GM23338 (cell line): Measurements from ENCODE around the gene RAB3B. TPM values are rescaled to one million over a fixed set of nuclear protein-coding genes. Genes with fewer than 3 reads are reported as not detected.

Experiments used
- ATAC-seq: fragments of 200-7000 bp; cut with Tn5 transposase; 3 replicates; pipeline ENCODE4 v1.9.1; 2020
- DNase-seq: peaks from one replicate; pipeline ENCODE4 v3.0.0-alpha.2; 2015; ENCODE audit warnings: low spot score
- H2AFZ ChIP-seq: fragments of 200-600 bp; sonication (generic); 2 replicates; pipeline ENCODE4 v1.8.0; 2016; ENCODE audit warnings: antibody characterized with exemption, mild to moderate bottlenecking, moderate library complexity
- H3F3A ChIP-seq: fragments of 200-600 bp; sonication (generic); replicated peaks from 2 replicates; pipeline ENCODE4 v1.8.0; 2017; ENCODE audit warnings: antibody characterized with exemption, mixed run types, low read depth
- H3K27ac ChIP-seq: fragments of 200-600 bp; sonication (generic); 2 replicates; pipeline ENCODE4 v1.6.1; 2016; ENCODE audit warnings: low read depth
- H3K27me3 ChIP-seq: fragments of 200-600 bp; sonication (generic); 2 replicates; pipeline ENCODE4 v1.8.0; 2016; ENCODE audit warnings: mild to moderate bottlenecking, mixed run types, moderate library complexity; ENCODE audit not compliant: insufficient read depth
- H3K36me3 ChIP-seq: fragments of 200-600 bp; sonication (generic); 2 replicates; pipeline ENCODE4 v1.8.0; 2016; ENCODE audit warnings: mild to moderate bottlenecking; ENCODE audit not compliant: insufficient read depth
- H3K4me1 ChIP-seq: fragments of 200-600 bp; sonication (generic); 2 replicates; pipeline ENCODE4 v1.8.0; 2016; ENCODE audit warnings: mild to moderate bottlenecking, moderate library complexity; ENCODE audit not compliant: insufficient read depth
- H3K4me2 ChIP-seq: fragments of 200-600 bp; sonication (generic); 2 replicates; pipeline ENCODE4 v1.7.1; 2017; ENCODE audit warnings: mixed run types
- H3K4me3 ChIP-seq: fragments of 200-600 bp; sonication (generic); 2 replicates; pipeline ENCODE4 v1.6.1; 2016; ENCODE audit warnings: mixed run types
- H3K79me2 ChIP-seq: fragments of 200-600 bp; sonication (generic); replicated peaks from 2 replicates; pipeline ENCODE4 v1.8.0; 2017; ENCODE audit warnings: mild to moderate bottlenecking; ENCODE audit not compliant: insufficient read depth
- H3K9me2 ChIP-seq: fragments of 200-600 bp; sonication (generic); 2 replicates; pipeline ENCODE4 v1.8.0; 2017; ENCODE audit not compliant: insufficient read depth
- H4K20me1 ChIP-seq: fragments of 200-600 bp; sonication (generic); replicated peaks from 2 replicates; pipeline ENCODE4 v1.8.0; 2017; ENCODE audit warnings: mild to moderate bottlenecking; ENCODE audit not compliant: insufficient read depth
- H3K27ac Mint-ChIP-seq: 2 replicates; pipeline ENCODE4 v1.8.0; 2020; ENCODE audit warnings: inconsistent platforms, mild to moderate bottlenecking, moderate library complexity, mixed read lengths
- H3K27me3 Mint-ChIP-seq: 3 replicates; pipeline ENCODE4 v1.8.0; 2022; ENCODE audit warnings: low read depth, mild to moderate bottlenecking, moderate library complexity, mixed read lengths, inconsistent platforms; ENCODE audit not compliant: insufficient read depth, poor library complexity
- H3K36me3 Mint-ChIP-seq: 3 replicates; pipeline ENCODE4 v1.8.0; 2021; ENCODE audit warnings: low read depth, mild to moderate bottlenecking, inconsistent platforms, moderate library complexity, mixed read lengths
- H3K4me1 Mint-ChIP-seq: 3 replicates; pipeline ENCODE4 v1.8.0; 2020; ENCODE audit warnings: mild to moderate bottlenecking, inconsistent platforms, mixed read lengths
- H3K4me3 Mint-ChIP-seq: 3 replicates; pipeline ENCODE4 v1.8.0; 2021; ENCODE audit warnings: moderate library complexity, mild to moderate bottlenecking, inconsistent platforms, mixed read lengths
- H3K9me3 Mint-ChIP-seq: 3 replicates; pipeline ENCODE4 v1.8.0; 2020; ENCODE audit warnings: moderate library complexity, mild to moderate bottlenecking, inconsistent platforms, mixed read lengths
- EZH2 ChIP-seq: fragments of 200-600 bp; sonication (generic); IDR thresholded peaks from one replicate; pipeline ENCODE4 v1.8.0; 2017; ENCODE audit warnings: antibody characterized with exemption, mild to moderate bottlenecking, low read depth; ENCODE audit not compliant: unreplicated experiment
- JUNB ChIP-seq: IDR thresholded peaks from one replicate; pipeline ENCODE4 v1.6.1; 2016; ENCODE audit warnings: antibody characterized with exemption; ENCODE audit not compliant: unreplicated experiment
- polyA plus RNA-seq: library from polyadenylated mRNA; unstranded; fragments of >200 nt; fragmentation: Nextera tagmentation; extraction: Ambion mirVana; gene quantifications from 2 replicates; pipeline ENCODE4 v1.2.1, GENCODE V29; 2016
- total RNA-seq: library from RNA; depleted of rRNA; stranded (reverse); fragments of >200 nt; shearing (Covaris generic); gene quantifications from 2 replicates; pipeline ENCODE4 v1.2.3, GENCODE V29; 2014
- TF ChIP-seq, protein P1 (sequence below): fragments of 250-450 bp; sonication (Bioruptor Pico); IDR thresholded peaks from 2 replicates; pipeline ENCODE4 v1.5.0; 2020; ENCODE audit warnings: mild to moderate bottlenecking, moderate library complexity
- TF ChIP-seq, protein P2 (sequence below), 2 experiments: fragments of 200-600 bp in 1 of 2; sonication (generic) in 1 of 2; conservative IDR thresholded peaks; 2 replicates each; pipeline versions ENCODE4 v1.5.1 to v1.6.1; 2016 to 2017; ENCODE audit warnings: antibody characterized with exemption in 2 of 2, low read depth in 2 of 2, mild to moderate bottlenecking in 2 of 2, moderate library complexity in 1 of 2

RAB3B gene
- total and polyA plus RNA-seq, 2 experiments from 2014 or later = 18.3 to 37.9 TPM

DNA sequence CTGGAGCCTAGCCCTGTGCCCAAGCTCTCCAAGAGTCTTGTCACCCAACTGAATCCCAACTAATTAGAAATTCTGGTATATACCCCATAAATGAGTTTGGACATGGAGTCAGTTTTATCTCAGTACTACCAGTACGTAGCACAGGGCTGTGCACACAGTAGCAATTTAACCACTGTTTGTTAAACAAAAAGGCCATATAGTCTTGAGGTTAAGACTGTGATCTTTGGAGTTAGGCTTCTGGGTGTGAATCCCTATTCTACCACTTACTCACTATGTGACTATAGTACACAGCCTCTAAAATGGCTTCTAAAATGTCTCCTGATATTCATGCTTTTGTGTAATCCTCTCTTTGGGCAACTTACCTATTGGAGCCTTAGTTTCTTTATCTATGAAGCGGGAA lies 48.2 kb downstream of the RAB3B start (continued):
- TF ChIP-seq, protein P1, sequence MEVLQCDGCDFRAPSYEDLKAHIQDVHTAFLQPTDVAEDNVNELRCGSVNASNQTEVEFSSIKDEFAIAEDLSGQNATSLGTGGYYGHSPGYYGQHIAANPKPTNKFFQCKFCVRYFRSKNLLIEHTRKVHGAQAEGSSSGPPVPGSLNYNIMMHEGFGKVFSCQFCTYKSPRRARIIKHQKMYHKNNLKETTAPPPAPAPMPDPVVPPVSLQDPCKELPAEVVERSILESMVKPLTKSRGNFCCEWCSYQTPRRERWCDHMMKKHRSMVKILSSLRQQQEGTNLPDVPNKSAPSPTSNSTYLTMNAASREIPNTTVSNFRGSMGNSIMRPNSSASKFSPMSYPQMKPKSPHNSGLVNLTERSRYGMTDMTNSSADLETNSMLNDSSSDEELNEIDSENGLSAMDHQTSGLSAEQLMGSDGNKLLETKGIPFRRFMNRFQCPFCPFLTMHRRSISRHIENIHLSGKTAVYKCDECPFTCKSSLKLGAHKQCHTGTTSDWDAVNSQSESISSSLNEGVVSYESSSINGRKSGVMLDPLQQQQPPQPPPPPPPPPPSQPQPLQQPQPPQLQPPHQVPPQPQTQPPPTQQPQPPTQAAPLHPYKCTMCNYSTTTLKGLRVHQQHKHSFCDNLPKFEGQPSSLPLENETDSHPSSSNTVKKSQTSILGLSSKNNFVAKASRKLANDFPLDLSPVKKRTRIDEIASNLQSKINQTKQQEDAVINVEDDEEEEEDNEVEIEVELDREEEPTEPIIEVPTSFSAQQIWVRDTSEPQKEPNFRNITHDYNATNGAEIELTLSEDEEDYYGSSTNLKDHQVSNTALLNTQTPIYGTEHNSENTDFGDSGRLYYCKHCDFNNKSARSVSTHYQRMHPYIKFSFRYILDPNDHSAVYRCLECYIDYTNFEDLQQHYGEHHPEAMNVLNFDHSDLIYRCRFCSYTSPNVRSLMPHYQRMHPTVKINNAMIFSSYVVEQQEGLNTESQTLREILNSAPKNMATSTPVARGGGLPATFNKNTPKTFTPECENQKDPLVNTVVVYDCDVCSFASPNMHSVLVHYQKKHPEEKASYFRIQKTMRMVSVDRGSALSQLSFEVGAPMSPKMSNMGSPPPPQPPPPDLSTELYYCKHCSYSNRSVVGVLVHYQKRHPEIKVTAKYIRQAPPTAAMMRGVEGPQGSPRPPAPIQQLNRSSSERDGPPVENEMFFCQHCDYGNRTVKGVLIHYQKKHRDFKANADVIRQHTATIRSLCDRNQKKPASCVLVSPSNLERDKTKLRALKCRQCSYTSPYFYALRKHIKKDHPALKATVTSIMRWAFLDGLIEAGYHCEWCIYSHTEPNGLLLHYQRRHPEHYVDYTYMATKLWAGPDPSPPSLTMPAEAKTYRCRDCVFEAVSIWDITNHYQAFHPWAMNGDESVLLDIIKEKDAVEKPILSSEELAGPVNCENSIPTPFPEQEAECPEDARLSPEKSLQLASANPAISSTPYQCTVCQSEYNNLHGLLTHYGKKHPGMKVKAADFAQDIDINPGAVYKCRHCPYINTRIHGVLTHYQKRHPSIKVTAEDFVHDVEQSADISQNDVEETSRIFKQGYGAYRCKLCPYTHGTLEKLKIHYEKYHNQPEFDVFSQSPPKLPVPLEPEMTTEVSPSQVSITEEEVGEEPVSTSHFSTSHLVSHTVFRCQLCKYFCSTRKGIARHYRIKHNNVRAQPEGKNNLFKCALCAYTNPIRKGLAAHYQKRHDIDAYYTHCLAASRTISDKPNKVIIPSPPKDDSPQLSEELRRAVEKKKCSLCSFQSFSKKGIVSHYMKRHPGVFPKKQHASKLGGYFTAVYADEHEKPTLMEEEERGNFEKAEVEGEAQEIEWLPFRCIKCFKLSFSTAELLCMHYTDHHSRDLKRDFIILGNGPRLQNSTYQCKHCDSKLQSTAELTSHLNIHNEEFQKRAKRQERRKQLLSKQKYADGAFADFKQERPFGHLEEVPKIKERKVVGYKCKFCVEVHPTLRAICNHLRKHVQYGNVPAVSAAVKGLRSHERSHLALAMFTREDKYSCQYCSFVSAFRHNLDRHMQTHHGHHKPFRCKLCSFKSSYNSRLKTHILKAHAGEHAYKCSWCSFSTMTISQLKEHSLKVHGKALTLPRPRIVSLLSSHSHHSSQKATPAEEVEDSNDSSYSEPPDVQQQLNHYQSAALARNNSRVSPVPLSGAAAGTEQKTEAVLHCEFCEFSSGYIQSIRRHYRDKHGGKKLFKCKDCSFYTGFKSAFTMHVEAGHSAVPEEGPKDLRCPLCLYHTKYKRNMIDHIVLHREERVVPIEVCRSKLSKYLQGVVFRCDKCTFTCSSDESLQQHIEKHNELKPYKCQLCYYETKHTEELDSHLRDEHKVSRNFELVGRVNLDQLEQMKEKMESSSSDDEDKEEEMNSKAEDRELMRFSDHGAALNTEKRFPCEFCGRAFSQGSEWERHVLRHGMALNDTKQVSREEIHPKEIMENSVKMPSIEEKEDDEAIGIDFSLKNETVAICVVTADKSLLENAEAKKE (CRISPR knock-in tag) = no peak
- no peak for TF ChIP-seq EZH2
- TF ChIP-seq, protein P2, sequence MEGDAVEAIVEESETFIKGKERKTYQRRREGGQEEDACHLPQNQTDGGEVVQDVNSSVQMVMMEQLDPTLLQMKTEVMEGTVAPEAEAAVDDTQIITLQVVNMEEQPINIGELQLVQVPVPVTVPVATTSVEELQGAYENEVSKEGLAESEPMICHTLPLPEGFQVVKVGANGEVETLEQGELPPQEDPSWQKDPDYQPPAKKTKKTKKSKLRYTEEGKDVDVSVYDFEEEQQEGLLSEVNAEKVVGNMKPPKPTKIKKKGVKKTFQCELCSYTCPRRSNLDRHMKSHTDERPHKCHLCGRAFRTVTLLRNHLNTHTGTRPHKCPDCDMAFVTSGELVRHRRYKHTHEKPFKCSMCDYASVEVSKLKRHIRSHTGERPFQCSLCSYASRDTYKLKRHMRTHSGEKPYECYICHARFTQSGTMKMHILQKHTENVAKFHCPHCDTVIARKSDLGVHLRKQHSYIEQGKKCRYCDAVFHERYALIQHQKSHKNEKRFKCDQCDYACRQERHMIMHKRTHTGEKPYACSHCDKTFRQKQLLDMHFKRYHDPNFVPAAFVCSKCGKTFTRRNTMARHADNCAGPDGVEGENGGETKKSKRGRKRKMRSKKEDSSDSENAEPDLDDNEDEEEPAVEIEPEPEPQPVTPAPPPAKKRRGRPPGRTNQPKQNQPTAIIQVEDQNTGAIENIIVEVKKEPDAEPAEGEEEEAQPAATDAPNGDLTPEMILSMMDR (conservative IDR thresholded peaks at IDR 0.05; ENCODE audit: low read depth in 2 of 2) = no peak

DNA sequence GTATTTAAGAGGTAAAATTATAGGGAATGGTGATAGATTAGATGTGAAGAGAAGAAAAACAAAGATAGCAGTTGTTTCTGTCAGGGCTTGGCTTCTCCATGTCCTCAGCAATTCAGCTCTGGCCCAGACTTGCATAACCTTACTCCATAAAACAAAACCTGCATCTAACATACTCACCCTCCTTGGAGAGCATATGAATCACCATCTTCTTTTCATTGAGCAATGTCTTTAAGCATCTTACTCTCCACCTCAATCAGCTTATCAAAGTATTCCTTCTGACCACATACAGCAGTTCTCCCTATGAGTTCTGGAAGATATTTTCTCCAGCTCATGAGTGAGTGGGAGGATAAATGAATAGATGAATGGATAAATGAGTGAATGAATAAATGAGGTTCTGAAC lies 49.0 kb downstream of the RAB3B start:
- H3K27me3 Mint-ChIP-seq = no peaks in the 10 kb centered on the region
- no peak for TF ChIP-seq JUNB
- TF ChIP-seq, protein P2 (conservative IDR thresholded peaks at IDR 0.05; ENCODE audit: low read depth in 2 of 2) = no peak
- TF ChIP-seq, protein P1 (CRISPR knock-in tag) = no peak

More for the DNA sequence above, 49.0 kb downstream of the RAB3B start:
- Histone ChIP-seq H3K79me2 (peaks cover 10% of the 10 kb centered on the region; the same call in 1 of the 2 replicates), H3K4me3 (no peak overlapping the region), H3K36me3 (peaks cover 19% of the 10 kb centered on the region), H3F3A (0 out of 2 replicates have a peak, but pooled peaks cover 2% of the 10 kb centered on the region), H3K27ac (no peak overlapping the region), H3K4me2 (no peak overlapping the region), H3K9me2 (no peaks in the 10 kb centered on the region), H3K4me1 (no peaks in the 10 kb centered on the region), H3K27me3 (no peaks in the 10 kb centered on the region), H2AFZ (no peak overlapping the region), H4K20me1 (no peaks in the 10 kb centered on the region; the same call in 1 of the 2 replicates)
- H3K4me1 Mint-ChIP-seq = no peaks in the 10 kb centered on the region
- peaks cover 7% of the 10 kb centered on the region; the same call in 2 of the 3 replicates for H3K9me3 Mint-ChIP-seq
- DNase-seq = no peak
- H3K27ac Mint-ChIP-seq = no peak overlapping the region
- H3K36me3 Mint-ChIP-seq = peaks cover 38% of the 10 kb centered on the region
- no peak overlapping the region for H3K4me3 Mint-ChIP-seq
- ATAC-seq = no peak
